ENCODE results near the gene ATP7A. TPM values are rescaled to one million over a fixed set of nuclear protein-coding genes. Genes with fewer than 3 reads are reported as not detected.

ATP7A gene
- total RNA-seq, 1 donor from 2014 or later, result 5.1 TPM

- no peaks in the 10 kb centered on the region for H3K27me3 Mint-ChIP-seq (ENCODE audit: insufficient read depth, low read depth)
- no peak for DNase-seq (ENCODE audit: low spot score)
- H2AFZ ChIP-seq (replicated peaks), result no peak overlapping the region
These were observed 132.1 kb downstream of the ATP7A start for GRCh38 chrX:78042601-78043000.

GRCh38 chrX:78046362-78046761, 135.9 kb downstream of the ATP7A start:
- H3K4me3 Mint-ChIP-seq, result no peak overlapping the region
- no peaks in the 10 kb centered on the region for H3K4me1 Mint-ChIP-seq

More at GRCh38 chrX:78042601-78043000, 132.1 kb downstream of the ATP7A start:
- no peak overlapping the region for H3K4me3 ChIP-seq
- Mint-ChIP-seq H3K4me3 (no peak overlapping the region), H3K9me3 (no peaks in the 10 kb centered on the region), H3K36me3 (peaks cover 4% of the 10 kb centered on the region), H3K4me1 (no peaks in the 10 kb centered on the region), H3K27ac (no peak overlapping the region)
- no peaks in the 10 kb centered on the region for H3K27me3 ChIP-seq
- H3K9me3 ChIP-seq (ENCODE audit: low read depth), result no peaks in the 10 kb centered on the region
- H3K4me2 ChIP-seq, result no peak overlapping the region
- H4K20me1 ChIP-seq (ENCODE audit: low read depth), result no peaks in the 10 kb centered on the region
- H3K27ac ChIP-seq, result no peak overlapping the region
- H3K4me1 ChIP-seq, result no peaks in the 10 kb centered on the region
- H3K79me2 ChIP-seq (ENCODE audit: low read depth), result no peaks in the 10 kb centered on the region
- H3F3A ChIP-seq (ENCODE audit: low read depth), result no peaks in the 10 kb centered on the region
- H3K9ac ChIP-seq, result no peak overlapping the region
- no peak for TF ChIP-seq EZH2phosphoT487 (IDR thresholded peaks at IDR 0.05)
- no peak for TF ChIP-seq EZH2 (IDR thresholded peaks at IDR 0.05)
- no peak for TF ChIP-seq CTCF (IDR thresholded peaks at IDR 0.05)
- no peaks in the 10 kb centered on the region for H3K36me3 ChIP-seq

GRCh38 chrX:78048052-78048451, 137.6 kb downstream of the ATP7A start:
- no peak overlapping the region for H3K4me3 Mint-ChIP-seq
- Histone ChIP-seq H3K9ac (no peak overlapping the region), H3K27me3 (no peaks in the 10 kb centered on the region), H2AFZ (replicated peaks) (no peak overlapping the region), H3K27ac (no peak overlapping the region), H3K9me3 (ENCODE audit: low read depth) (no peaks in the 10 kb centered on the region), H3K79me2 (ENCODE audit: low read depth) (no peaks in the 10 kb centered on the region), H3K36me3 (no peaks in the 10 kb centered on the region), H3K4me3 (no peak overlapping the region), H4K20me1 (ENCODE audit: low read depth) (no peaks in the 10 kb centered on the region), H3K4me2 (no peak overlapping the region), H3K4me1 (no peaks in the 10 kb centered on the region), H3F3A (ENCODE audit: low read depth) (no peaks in the 10 kb centered on the region)
- TF ChIP-seq EZH2 (IDR thresholded peaks at IDR 0.05) (no peak), CTCF (IDR thresholded peaks at IDR 0.05) (no peak), EZH2phosphoT487 (IDR thresholded peaks at IDR 0.05) (no peak)
- H3K27ac Mint-ChIP-seq, result no peak overlapping the region
- H3K9me3 Mint-ChIP-seq, result no peaks in the 10 kb centered on the region
- peaks cover 4% of the 10 kb centered on the region for H3K36me3 Mint-ChIP-seq
- no peak for DNase-seq (ENCODE audit: low spot score)
- no peaks in the 10 kb centered on the region for H3K27me3 Mint-ChIP-seq (ENCODE audit: insufficient read depth, low read depth)
- H3K4me1 Mint-ChIP-seq, result no peaks in the 10 kb centered on the region

More at GRCh38 chrX:78046362-78046761, 135.9 kb downstream of the ATP7A start:
- Histone ChIP-seq H3K9ac (no peak overlapping the region), H3K27ac (no peak overlapping the region), H3F3A (ENCODE audit: low read depth) (no peaks in the 10 kb centered on the region), H3K27me3 (no peaks in the 10 kb centered on the region), H4K20me1 (ENCODE audit: low read depth) (no peaks in the 10 kb centered on the region), H3K9me3 (ENCODE audit: low read depth) (no peaks in the 10 kb centered on the region), H3K36me3 (no peaks in the 10 kb centered on the region), H3K4me2 (no peak overlapping the region), H3K79me2 (ENCODE audit: low read depth) (no peaks in the 10 kb centered on the region), H2AFZ (replicated peaks) (no peak overlapping the region), H3K4me3 (no peak overlapping the region), H3K4me1 (no peaks in the 10 kb centered on the region)
- no peaks in the 10 kb centered on the region for H3K9me3 Mint-ChIP-seq
- TF ChIP-seq EZH2phosphoT487 (IDR thresholded peaks at IDR 0.05), result no peak
- TF ChIP-seq EZH2 (IDR thresholded peaks at IDR 0.05), result no peak
- TF ChIP-seq CTCF (IDR thresholded peaks at IDR 0.05), result no peak
- H3K36me3 Mint-ChIP-seq, result peaks cover 4% of the 10 kb centered on the region
- no peaks in the 10 kb centered on the region for H3K27me3 Mint-ChIP-seq (ENCODE audit: insufficient read depth, low read depth)
- no peak for DNase-seq (ENCODE audit: low spot score)
- no peak overlapping the region for H3K27ac Mint-ChIP-seq
